ENCODE results near the gene CIART.
"Not testable (repeated sequence)": the region's sequence is repeated elsewhere in the genome, so short reads cannot be mapped to it uniquely, and the experiment has no call there.

The CIART gene

GRCh38 chr1:150311762-150312161, 29.4 kb downstream of the CIART start:
- no peak for DNase-seq

- not testable (repeated sequence) for DNase-seq
These were observed 32.3 kb downstream of the CIART start for GRCh38 chr1:150314691-150315090.

GRCh38 chr1:150320667-150320978, 38.3 kb downstream of the CIART start:
- DNase-seq: no peak

DNA sequence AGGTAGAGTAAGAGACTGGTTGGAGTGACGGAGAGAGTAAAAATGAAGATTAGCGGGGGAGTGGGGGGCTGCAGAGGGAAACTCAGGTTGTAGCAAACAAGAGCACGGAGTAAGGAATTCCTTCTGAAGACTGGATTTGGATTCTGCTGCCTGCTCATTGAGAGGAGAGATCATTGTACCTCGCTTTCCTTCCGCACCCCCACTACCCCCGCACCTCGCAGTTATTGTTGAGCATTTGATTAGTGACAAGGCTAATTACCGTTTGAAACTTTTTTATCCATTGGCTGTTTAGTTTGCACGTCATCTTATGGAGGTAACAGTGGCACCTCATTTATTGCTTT, 39.4 kb downstream of the CIART start:
- DNase-seq: no peak

DNA sequence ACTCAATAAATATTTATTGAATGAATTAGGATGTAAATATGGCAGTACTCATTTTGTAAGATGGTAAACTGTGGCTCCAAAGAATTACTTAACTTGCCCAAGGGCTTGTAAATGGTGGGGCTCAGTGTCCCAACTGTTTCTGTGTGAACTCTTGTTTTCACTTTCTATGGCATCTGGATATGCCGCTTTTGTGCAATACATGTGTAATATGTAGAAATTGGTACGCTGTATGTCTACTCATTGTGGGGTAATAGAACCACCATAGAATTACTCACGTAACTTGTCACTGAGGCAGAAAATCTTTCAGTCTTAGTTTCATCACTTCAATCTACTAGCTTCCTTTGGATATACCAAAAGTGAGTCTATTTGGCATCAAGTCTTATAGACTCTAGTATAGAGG, 40.0 kb downstream of the CIART start:
- DNase-seq: no peak

GRCh38 chr1:150332651-150333290, 50.4 kb downstream of the CIART start:
- DNase-seq: no peak
